Testis (tissue), 2 donors: ENCODE data around the gene WDR17.

ENCODE experiments used
- POLR2A ChIP-seq: fragments of 450-650 bp; IDR thresholded peaks from one replicate; pipeline ENCODE4 v1.6.1; 2017; ENCODE audit warnings: antibody characterized with exemption, mild to moderate bottlenecking, moderate library complexity
- TF ChIP-seq, protein P1 (sequence below), 3 experiments: fragments of 450-650 bp in 2 of 3; fragments of 200-600 bp in 1 of 3; sonication (generic) in 1 of 3; IDR thresholded peaks; one replicate each; pipeline ENCODE4 v1.5.1; 2016 to 2019; ENCODE audit warnings: antibody characterized with exemption in 3 of 3, mild to moderate bottlenecking in 2 of 3, moderate library complexity in 1 of 3

DNA sequence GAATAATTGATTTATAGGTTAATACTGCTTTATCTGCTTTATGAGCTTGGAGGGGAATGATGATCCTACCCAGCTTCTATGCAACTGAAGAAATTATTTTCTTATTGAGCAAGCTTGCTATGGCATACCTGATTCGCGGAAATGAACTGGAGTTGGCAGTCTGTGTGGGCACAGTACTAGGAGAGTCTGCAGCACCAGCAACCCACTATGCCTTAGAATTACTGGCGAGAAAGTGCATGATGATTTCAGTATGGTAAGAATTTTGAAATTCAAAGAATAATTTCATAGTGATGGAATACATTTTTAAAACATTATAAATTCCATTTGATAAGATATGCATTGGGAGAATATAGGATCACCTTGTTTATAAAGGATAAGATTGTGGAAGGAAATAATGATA lies 97.4 kb downstream of the WDR17 start:
- TF ChIP-seq, protein P1, sequence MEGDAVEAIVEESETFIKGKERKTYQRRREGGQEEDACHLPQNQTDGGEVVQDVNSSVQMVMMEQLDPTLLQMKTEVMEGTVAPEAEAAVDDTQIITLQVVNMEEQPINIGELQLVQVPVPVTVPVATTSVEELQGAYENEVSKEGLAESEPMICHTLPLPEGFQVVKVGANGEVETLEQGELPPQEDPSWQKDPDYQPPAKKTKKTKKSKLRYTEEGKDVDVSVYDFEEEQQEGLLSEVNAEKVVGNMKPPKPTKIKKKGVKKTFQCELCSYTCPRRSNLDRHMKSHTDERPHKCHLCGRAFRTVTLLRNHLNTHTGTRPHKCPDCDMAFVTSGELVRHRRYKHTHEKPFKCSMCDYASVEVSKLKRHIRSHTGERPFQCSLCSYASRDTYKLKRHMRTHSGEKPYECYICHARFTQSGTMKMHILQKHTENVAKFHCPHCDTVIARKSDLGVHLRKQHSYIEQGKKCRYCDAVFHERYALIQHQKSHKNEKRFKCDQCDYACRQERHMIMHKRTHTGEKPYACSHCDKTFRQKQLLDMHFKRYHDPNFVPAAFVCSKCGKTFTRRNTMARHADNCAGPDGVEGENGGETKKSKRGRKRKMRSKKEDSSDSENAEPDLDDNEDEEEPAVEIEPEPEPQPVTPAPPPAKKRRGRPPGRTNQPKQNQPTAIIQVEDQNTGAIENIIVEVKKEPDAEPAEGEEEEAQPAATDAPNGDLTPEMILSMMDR (IDR thresholded peaks at IDR 0.05) = no peak
- no peak for TF ChIP-seq POLR2A
